HG02973 (cell line): ENCODE results near the gene LILRA6.
"Not testable (repeated sequence)": the region's sequence is repeated elsewhere in the genome, so short reads cannot be mapped to it uniquely, and the experiment has no call there.

Source experiments
- ATAC-seq: cut with Tn5 transposase; IDR thresholded peaks from one replicate; pipeline ENCODE4 v1.9.1; 2021; ENCODE audit warnings: moderate library complexity; ENCODE audit not compliant: unreplicated experiment

The LILRA6 gene

GRCh38 chr19:54233941-54234340 is 8.6 kb downstream of the LILRA6 start:
- ATAC-seq, result no peak

- no peak for ATAC-seq
Observed at GRCh38 chr19:54231077-54231931, 11.3 kb downstream of the LILRA6 start.

- ATAC-seq, result no peak
Observed at GRCh38 chr19:54230031-54230430, 12.6 kb downstream of the LILRA6 start.

GRCh38 chr19:54229146-54229545 is 13.4 kb downstream of the LILRA6 start:
- ATAC-seq, result no peak

- not testable (repeated sequence) for ATAC-seq
Observed at GRCh38 chr19:54224619-54225018, 18.0 kb downstream of the LILRA6 start.

- ATAC-seq, result not testable (repeated sequence)
Observed at GRCh38 chr19:54223937-54224281, 18.7 kb downstream of the LILRA6 start.

- ATAC-seq, result not testable (repeated sequence)
Observed at GRCh38 chr19:54223277-54223936, 19.2 kb downstream of the LILRA6 start.

GRCh38 chr19:54222474-54223276 is 19.9 kb downstream of the LILRA6 start, which contains the start of gene LILRB3:
TSS of gene LILRB3 (minus strand) at chr19:54223007. CDS start at chr19:54222976, 31 bp downstream.
- ATAC-seq, result not testable (repeated sequence)

- ATAC-seq, result not testable (repeated sequence)
Observed at GRCh38 chr19:54221947-54222346, 20.6 kb downstream of the LILRA6 start.

- not testable (repeated sequence) for ATAC-seq
Observed at GRCh38 chr19:54219702-54220101, 22.9 kb downstream of the LILRA6 start.

GRCh38 chr19:54218960-54219661 is 23.5 kb downstream of the LILRA6 start:
- ATAC-seq, result no peak

GRCh38 chr19:54218259-54218658 is 24.3 kb downstream of the LILRA6 start:
- ATAC-seq, result no peak

- ATAC-seq, result not testable (repeated sequence)
Observed at GRCh38 chr19:54217517-54218247, 24.9 kb downstream of the LILRA6 start.

- ATAC-seq, result no peak
Observed at GRCh38 chr19:54216869-54217268, 25.7 kb downstream of the LILRA6 start.

GRCh38 chr19:54214734-54215133 is 27.9 kb downstream of the LILRA6 start:
- ATAC-seq, result not testable (repeated sequence)

GRCh38 chr19:54214217-54214616 is 28.4 kb downstream of the LILRA6 start:
- not testable (repeated sequence) for ATAC-seq

GRCh38 chr19:54211235-54211634 is 31.4 kb downstream of the LILRA6 start:
- ATAC-seq, result no peak

- ATAC-seq, result no peak
Observed at GRCh38 chr19:54209811-54210494, 32.6 kb downstream of the LILRA6 start.

- ATAC-seq, result no peak
Observed at GRCh38 chr19:54209058-54209810, 33.4 kb downstream of the LILRA6 start.
